Lower leg skin (tissue), 4 donors: ENCODE data around the gene GAB1. TPM values are rescaled to one million over a fixed set of nuclear protein-coding genes. Genes with fewer than 3 reads are reported as not detected.

Experiments used
- DNase-seq, 2 donors: peaks; one replicate each; pipeline ENCODE4 v3.0.0-alpha.2; 2019; ENCODE audit warnings: low spot score in 2 of 2
- H3K4me3 ChIP-seq: fragments of 200-600 bp; sonication (generic); 2 replicates; pipeline ENCODE4 v1.5.1; 2017; ENCODE audit warnings: mild to moderate bottlenecking, low read depth; ENCODE audit not compliant: poor library complexity, severe bottlenecking
- POLR2A ChIP-seq, 2 donors: fragments of 450-650 bp; IDR thresholded peaks; one replicate each; pipeline ENCODE4 v1.6.1; 2016 to 2017; ENCODE audit warnings: antibody characterized with exemption in 2 of 2, mild to moderate bottlenecking in 1 of 2, moderate library complexity in 1 of 2
- WGBS, 2 donors: methylation state at CpG; one replicate each; pipeline ENCODE4 v1.1.5; 2018; 5-methylcytosine and 5-hydroxymethylcytosine counted together
- intact Hi-C: fragments of 100-400 bp; cut with DNase I; formaldehyde crosslinking; loops from one replicate; pipeline ENCODE4 v1.15.0; 2023; ENCODE audit warnings: low total_unique reads
- total RNA-seq, 4 donors: library from RNA; depleted of rRNA; stranded (reverse); fragments of >200 nt; gene quantifications; one replicate each; pipeline ENCODE4 v1.1.0, GENCODE V29; 2016
- TF ChIP-seq, protein P1 (sequence below), 3 donors: fragments of 450-650 bp; IDR thresholded peaks; one replicate each; pipeline ENCODE4 v1.5.1; 2016; ENCODE audit warnings: antibody characterized with exemption in 3 of 3, mild to moderate bottlenecking in 3 of 3, moderate library complexity in 2 of 3

The GAB1 gene
- total RNA-seq, 4 donors from 2014 or later = 25.7 to 42.9 (median 37.3) TPM

DNA sequence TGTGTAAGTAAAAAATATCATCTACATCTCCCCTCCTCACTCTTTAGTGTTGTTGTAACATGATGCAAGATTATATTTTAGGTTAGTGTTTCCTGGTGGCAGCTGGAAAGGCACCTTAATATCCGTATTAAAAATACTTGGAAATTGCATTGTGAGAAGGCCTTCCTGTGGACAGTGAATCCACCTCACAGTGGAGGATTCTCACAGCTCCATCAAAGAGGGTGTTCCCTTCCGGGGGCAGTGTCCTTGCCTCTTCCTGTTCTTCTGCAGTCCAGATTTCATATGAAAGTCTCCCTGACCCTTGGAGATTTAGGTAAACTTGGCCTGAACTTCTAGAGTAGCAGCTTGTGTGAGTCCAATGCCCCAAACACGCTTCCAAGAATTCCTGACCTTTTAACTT lies 29.9 kb upstream of the GAB1 start:
- 83 to 88% methylated on average over 3 of the region's 3 CpGs for WGBS, 2 donors
- H3K4me3 ChIP-seq = no peak overlapping the region
- TF ChIP-seq, protein P1, sequence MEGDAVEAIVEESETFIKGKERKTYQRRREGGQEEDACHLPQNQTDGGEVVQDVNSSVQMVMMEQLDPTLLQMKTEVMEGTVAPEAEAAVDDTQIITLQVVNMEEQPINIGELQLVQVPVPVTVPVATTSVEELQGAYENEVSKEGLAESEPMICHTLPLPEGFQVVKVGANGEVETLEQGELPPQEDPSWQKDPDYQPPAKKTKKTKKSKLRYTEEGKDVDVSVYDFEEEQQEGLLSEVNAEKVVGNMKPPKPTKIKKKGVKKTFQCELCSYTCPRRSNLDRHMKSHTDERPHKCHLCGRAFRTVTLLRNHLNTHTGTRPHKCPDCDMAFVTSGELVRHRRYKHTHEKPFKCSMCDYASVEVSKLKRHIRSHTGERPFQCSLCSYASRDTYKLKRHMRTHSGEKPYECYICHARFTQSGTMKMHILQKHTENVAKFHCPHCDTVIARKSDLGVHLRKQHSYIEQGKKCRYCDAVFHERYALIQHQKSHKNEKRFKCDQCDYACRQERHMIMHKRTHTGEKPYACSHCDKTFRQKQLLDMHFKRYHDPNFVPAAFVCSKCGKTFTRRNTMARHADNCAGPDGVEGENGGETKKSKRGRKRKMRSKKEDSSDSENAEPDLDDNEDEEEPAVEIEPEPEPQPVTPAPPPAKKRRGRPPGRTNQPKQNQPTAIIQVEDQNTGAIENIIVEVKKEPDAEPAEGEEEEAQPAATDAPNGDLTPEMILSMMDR (IDR thresholded peaks at IDR 0.05) = no peak
- TF ChIP-seq POLR2A (IDR thresholded peaks at IDR 0.05) = no peak
- intact Hi-C loops = no loop called here
- no peak for DNase-seq

DNA sequence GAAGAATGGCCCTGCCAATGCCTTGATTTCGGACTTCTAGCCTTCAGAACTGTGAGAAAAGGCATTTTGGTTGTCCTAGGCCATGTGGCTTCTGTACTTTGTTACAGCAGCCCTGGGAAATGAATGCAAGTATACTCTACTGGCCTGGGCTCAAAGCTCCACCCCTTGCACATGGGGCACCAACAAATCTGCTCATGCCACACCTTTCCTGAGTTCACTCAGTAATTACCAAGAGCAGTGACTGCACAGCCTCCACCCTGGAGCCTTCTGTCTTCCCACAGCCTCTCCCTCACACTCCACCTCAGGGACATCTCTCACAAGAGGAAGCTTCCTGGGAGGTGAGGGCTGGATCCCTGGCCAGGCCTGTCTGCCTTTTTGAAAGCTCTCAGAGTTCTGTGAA lies 29.1 kb upstream of the GAB1 start:
- no peak for DNase-seq
- intact Hi-C loops = no loop called here
- TF ChIP-seq, protein P1 (IDR thresholded peaks at IDR 0.05) = no peak
- no peak for TF ChIP-seq POLR2A (IDR thresholded peaks at IDR 0.05)
- 86 to 100% methylated on average over 1 of the region's 1 CpG for WGBS, 2 donors
- no peak overlapping the region for H3K4me3 ChIP-seq

DNA sequence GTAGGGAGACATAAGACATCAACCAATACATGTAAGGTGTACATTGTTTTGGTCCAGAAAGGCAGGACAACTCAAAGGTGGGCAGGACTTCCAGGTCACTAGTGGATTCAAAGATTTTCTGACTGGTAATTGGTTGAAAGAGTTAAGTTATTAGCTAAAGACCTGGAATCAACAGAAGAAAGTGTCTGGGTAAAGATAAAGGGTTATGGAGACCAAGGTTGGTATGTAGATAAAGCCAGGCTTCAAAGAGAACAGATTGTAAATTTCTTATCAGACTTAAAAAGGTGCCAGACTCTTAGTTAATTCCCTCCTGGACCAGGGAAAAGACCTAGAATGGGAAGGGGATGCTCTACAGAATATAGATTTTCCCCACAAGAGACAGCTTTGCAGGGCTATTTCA lies 28.3 kb upstream of the GAB1 start:
- DNase-seq = no peak
- no peak for TF ChIP-seq POLR2A (IDR thresholded peaks at IDR 0.05)
- TF ChIP-seq, protein P1 (IDR thresholded peaks at IDR 0.05) = no peak
- intact Hi-C loops = no loop called here

DNA sequence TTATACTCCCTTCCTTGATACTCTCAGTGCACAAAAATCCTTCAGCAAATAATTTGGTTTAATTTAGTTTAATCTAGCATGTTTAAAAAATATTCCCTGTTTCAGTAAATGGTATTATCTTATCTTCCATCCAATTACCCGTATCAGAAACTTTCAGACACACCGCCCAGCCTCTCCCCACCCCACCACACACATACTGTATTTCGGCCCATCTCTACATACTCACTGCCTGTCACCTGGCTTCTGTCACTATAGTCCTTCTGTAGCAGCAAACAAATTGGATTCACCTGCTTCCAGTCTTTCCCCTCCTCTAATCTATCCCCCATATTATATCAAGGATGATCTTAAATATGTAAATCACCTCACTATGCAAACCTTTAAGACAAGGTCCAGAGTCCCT lies 24.8 kb upstream of the GAB1 start:
- 93 to 97% methylated on average over 3 of the region's 3 CpGs for WGBS, 2 donors
- TF ChIP-seq, protein P1 (IDR thresholded peaks at IDR 0.05) = no peak
- no peak for TF ChIP-seq POLR2A (IDR thresholded peaks at IDR 0.05)
- intact Hi-C loops = no loop called here
- DNase-seq = no peak
- H3K4me3 ChIP-seq = no peak overlapping the region

More for the DNA sequence above, 28.3 kb upstream of the GAB1 start:
- no peak overlapping the region for H3K4me3 ChIP-seq

DNA sequence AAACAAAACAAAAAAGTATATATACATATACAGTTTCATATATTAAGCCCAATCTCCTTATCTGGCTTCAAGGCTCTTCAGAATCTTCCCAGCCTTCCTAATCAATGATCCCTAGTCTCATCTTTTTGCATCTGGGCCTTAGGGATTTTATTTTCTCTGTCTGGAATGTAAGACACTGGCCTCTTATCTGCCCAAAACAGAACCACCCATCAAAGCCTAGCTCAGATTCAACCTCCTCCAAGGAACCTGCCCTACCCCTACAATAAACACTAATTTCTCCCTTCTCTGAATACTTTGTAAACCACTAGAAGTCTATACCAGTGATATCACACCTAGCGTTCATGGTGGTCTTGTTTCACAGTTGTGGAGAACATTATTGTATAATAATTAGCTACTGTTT lies 23.2 kb upstream of the GAB1 start:
- no peak for TF ChIP-seq POLR2A (IDR thresholded peaks at IDR 0.05)
- TF ChIP-seq, protein P1 (IDR thresholded peaks at IDR 0.05) = no peak
- intact Hi-C loops = no loop called here
- no peak for DNase-seq
- H3K4me3 ChIP-seq = no peak overlapping the region
- WGBS, 2 donors = 94 to 96% methylated on average over 1 of the region's 1 CpG

DNA sequence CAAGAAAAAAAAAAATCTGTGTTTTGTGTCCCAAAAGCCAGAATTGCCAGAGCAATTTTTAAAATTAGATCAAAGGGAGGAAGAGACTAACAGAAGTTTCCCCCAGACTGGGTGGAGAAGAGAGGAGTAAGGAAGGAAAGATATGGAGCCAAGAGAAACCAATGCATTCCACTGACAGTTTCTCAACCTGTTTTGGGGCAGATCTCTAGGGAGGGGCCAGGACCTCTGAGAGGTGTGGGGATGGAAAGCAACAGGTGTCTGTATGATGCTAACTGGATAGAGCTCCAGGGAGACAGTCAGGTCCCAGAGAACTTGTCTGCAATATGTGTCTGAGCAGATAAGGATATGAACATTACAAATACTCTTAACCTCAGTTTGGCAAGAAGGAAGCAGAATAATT lies 22.7 kb upstream of the GAB1 start:
- intact Hi-C loops = no loop called here
- H3K4me3 ChIP-seq = no peak overlapping the region
- DNase-seq = no peak
- TF ChIP-seq, protein P1 (IDR thresholded peaks at IDR 0.05) = no peak
- no peak for TF ChIP-seq POLR2A (IDR thresholded peaks at IDR 0.05)
